Panc1 (cell line): ENCODE results near the gene MOV10. TPM values are rescaled to one million over a fixed set of nuclear protein-coding genes. Genes with fewer than 3 reads are reported as not detected.

Experiments used
- ATAC-seq: fragments of 200-7000 bp; cut with Tn5 transposase; 2 replicates; pipeline ENCODE4 v1.9.1; 2020; ENCODE audit warnings: mild to moderate bottlenecking, moderate library complexity
- BruUV-seq: library from RNA; stranded (reverse); fragments of 400-500 nt; replicated peaks from 2 replicates; lab custom pipeline; 2021; lab: Mats Ljungman, UMichigan
- CTCF ChIA-PET: fragments of 300-600 bp; sonication (Branson Sonifier 250); formaldehyde crosslinking; loops from one replicate; lab custom pipeline; 2022; ENCODE audit warnings: antibody characterized with exemption; lab: Charles Lee
- POLR2A ChIA-PET: fragments of 300-600 bp; sonication (Branson Sonifier 250); formaldehyde crosslinking; loops from one replicate; lab custom pipeline; 2022; ENCODE audit warnings: antibody characterized with exemption; lab: Charles Lee
- DNase-seq: peaks from one replicate; pipeline ENCODE4 v3.0.0-alpha.2; 2010; ENCODE audit warnings: low read depth, low spot score
- H3K27ac ChIP-seq: 2 replicates; pipeline ENCODE4 v1.5.1; 2011; ENCODE audit warnings: mild to moderate bottlenecking, low read length, inconsistent platforms
- H3K27me3 ChIP-seq: fragments of 200-500 bp; sonication (Bioruptor generic); 2 replicates; pipeline ENCODE4 v1.6.0; 2014; ENCODE audit warnings: low read length, inconsistent platforms; ENCODE audit not compliant: control insufficient read depth, insufficient read depth
- H3K36me3 ChIP-seq: fragments of 200-500 bp; sonication (Bioruptor generic); 2 replicates; pipeline ENCODE4 v1.5.1; 2014; ENCODE audit warnings: inconsistent platforms, mild to moderate bottlenecking, low read length, moderate library complexity; ENCODE audit not compliant: control insufficient read depth, insufficient read depth
- H3K4me1 ChIP-seq: 2 replicates; pipeline ENCODE4 v1.5.1; 2011; ENCODE audit warnings: inconsistent platforms, mild to moderate bottlenecking, low read length, moderate library complexity; ENCODE audit not compliant: control insufficient read depth, insufficient read depth
- H3K4me3 ChIP-seq, 2 experiments: 2 replicates each; pipeline ENCODE4 v1.5.1; 2011 to 2012; ENCODE audit warnings: low read depth in 2 of 2, low read length in 2 of 2, mild to moderate bottlenecking in 2 of 2, inconsistent platforms in 1 of 2, moderate library complexity in 1 of 2
- H3K9me3 ChIP-seq: fragments of 200-500 bp; sonication (Bioruptor generic); 2 replicates; pipeline ENCODE4 v1.5.1; 2014; ENCODE audit warnings: low read depth, mild to moderate bottlenecking, inconsistent platforms, low read length, moderate library complexity; ENCODE audit not compliant: control insufficient read depth, insufficient read depth
- CTCF ChIP-seq: fragments of 450-650 bp; IDR thresholded peaks from 2 replicates; pipeline ENCODE4 v1.5.1; 2017; ENCODE audit warnings: mild to moderate bottlenecking
- POLR2AphosphoS5 ChIP-seq: IDR thresholded peaks from 2 replicates; pipeline ENCODE4 v1.6.1; 2012; ENCODE audit warnings: mild to moderate bottlenecking, low read depth, low read length, moderate library complexity
- REST ChIP-seq, 2 experiments: IDR thresholded peaks; 2 replicates each; pipeline ENCODE4 v1.6.1; 2011 to 2012; ENCODE audit warnings: low read depth in 2 of 2, control low read depth in 1 of 2, low read length in 1 of 2, mild to moderate bottlenecking in 1 of 2, moderate library complexity in 1 of 2; ENCODE audit not compliant: insufficient read depth in 1 of 2
- SIN3A ChIP-seq: IDR thresholded peaks from 2 replicates; pipeline ENCODE4 v1.6.1; 2012; ENCODE audit warnings: low read depth, mild to moderate bottlenecking, low read length, moderate library complexity, borderline replicate concordance; ENCODE audit not compliant: insufficient read depth
- TCF7L2 ChIP-seq: IDR thresholded peaks from 2 replicates; pipeline ENCODE4 v1.6.1; 2011; ENCODE audit warnings: mild to moderate bottlenecking, low read depth, low read length, inconsistent platforms
- in situ Hi-C: cut with HindIII; loops from 2 replicates; pipeline ENCODE4 v1.10.0; 2016; ENCODE audit warnings: low sequenced_read_pairs, low pct_unique_long_range_greater_than_20kb
- intact Hi-C: fragments of 100-400 bp; cut with micrococcal nuclease; formaldehyde crosslinking; loops from one replicate; pipeline ENCODE4 v1.10.0; 2022; ENCODE audit not compliant: unreplicated experiment
- total RNA-seq: library from RNA; stranded (reverse); gene quantifications from one replicate; pipeline ENCODE4 v1.2.1, GENCODE V29; 2021; ENCODE audit not compliant: unreplicated experiment

MOV10 gene
- total RNA-seq, 1 experiment from 2014 or later, result 106 TPM

GRCh38 chr1:112688781-112689193, 14.3 kb downstream of the MOV10 start:
- Histone ChIP-seq H3K4me1 (no peaks in the 10 kb centered on the region), H3K27me3 (no peaks in the 10 kb centered on the region), H3K9me3 (no peaks in the 10 kb centered on the region), H3K4me3 (no peak overlapping the region), H3K36me3 (no peaks in the 10 kb centered on the region; the same call in 1 of the 2 replicates), H3K27ac (no peak overlapping the region)
- TF ChIP-seq POLR2AphosphoS5 (no peak), SIN3A (no peak), TCF7L2 (no peak), CTCF (no peak), REST (IDR thresholded peaks at IDR 0.05; ENCODE audit: insufficient read depth in 1 of 2, low read depth in 2 of 2, low read length in 1 of 2) (no peak)
- ATAC-seq (no peak), DNase-seq (no peak)
- POLR2A ChIA-PET, result no interaction called here
- BruUV-seq, result no TSS peak
- in situ Hi-C loops (no loop called here), intact Hi-C loops (no loop called here)
- CTCF ChIA-PET, result no interaction called here

GRCh38 chr1:112689196-112689841, 14.9 kb downstream of the MOV10 start:
- ATAC-seq (no peak), DNase-seq (no peak)
- ChIA-PET CTCF (no interaction called here), POLR2A (no interaction called here)
- TF ChIP-seq TCF7L2 (no peak), CTCF (no peak), SIN3A (no peak), POLR2AphosphoS5 (no peak), REST (IDR thresholded peaks at IDR 0.05; ENCODE audit: insufficient read depth in 1 of 2, low read depth in 2 of 2, low read length in 1 of 2) (no peak)
- BruUV-seq, result no TSS peak
- H3K27ac ChIP-seq, result no peak overlapping the region
- H3K36me3 ChIP-seq, result no peaks in the 10 kb centered on the region; the same call in none of the 2 replicates
- no peaks in the 10 kb centered on the region for H3K27me3 ChIP-seq
- H3K4me3 ChIP-seq, result no peak overlapping the region
- H3K9me3 ChIP-seq, result no peaks in the 10 kb centered on the region
- intact Hi-C loops, result no loop called here
- H3K4me1 ChIP-seq, result no peaks in the 10 kb centered on the region
- in situ Hi-C loops, result no loop called here
